GM23338 (cell line): ENCODE measurements around the gene DCP1B. TPM values are rescaled to one million over a fixed set of nuclear protein-coding genes. Genes with fewer than 3 reads are reported as not detected.

Source experiments
- ATAC-seq: fragments of 200-7000 bp; cut with Tn5 transposase; 3 replicates; pipeline ENCODE4 v1.9.1; 2020
- DNase-seq: peaks from one replicate; pipeline ENCODE4 v3.0.0-alpha.2; 2015; ENCODE audit warnings: low spot score
- H2AFZ ChIP-seq: fragments of 200-600 bp; sonication (generic); 2 replicates; pipeline ENCODE4 v1.8.0; 2016; ENCODE audit warnings: antibody characterized with exemption, mild to moderate bottlenecking, moderate library complexity
- H3F3A ChIP-seq: fragments of 200-600 bp; sonication (generic); replicated peaks from 2 replicates; pipeline ENCODE4 v1.8.0; 2017; ENCODE audit warnings: antibody characterized with exemption, mixed run types, low read depth
- H3K27ac ChIP-seq: fragments of 200-600 bp; sonication (generic); 2 replicates; pipeline ENCODE4 v1.6.1; 2016; ENCODE audit warnings: low read depth
- H3K27me3 ChIP-seq: fragments of 200-600 bp; sonication (generic); 2 replicates; pipeline ENCODE4 v1.8.0; 2016; ENCODE audit warnings: mild to moderate bottlenecking, mixed run types, moderate library complexity; ENCODE audit not compliant: insufficient read depth
- H3K36me3 ChIP-seq: fragments of 200-600 bp; sonication (generic); 2 replicates; pipeline ENCODE4 v1.8.0; 2016; ENCODE audit warnings: mild to moderate bottlenecking; ENCODE audit not compliant: insufficient read depth
- H3K4me1 ChIP-seq: fragments of 200-600 bp; sonication (generic); 2 replicates; pipeline ENCODE4 v1.8.0; 2016; ENCODE audit warnings: mild to moderate bottlenecking, moderate library complexity; ENCODE audit not compliant: insufficient read depth
- H3K4me2 ChIP-seq: fragments of 200-600 bp; sonication (generic); 2 replicates; pipeline ENCODE4 v1.7.1; 2017; ENCODE audit warnings: mixed run types
- H3K4me3 ChIP-seq: fragments of 200-600 bp; sonication (generic); 2 replicates; pipeline ENCODE4 v1.6.1; 2016; ENCODE audit warnings: mixed run types
- H3K79me2 ChIP-seq: fragments of 200-600 bp; sonication (generic); replicated peaks from 2 replicates; pipeline ENCODE4 v1.8.0; 2017; ENCODE audit warnings: mild to moderate bottlenecking; ENCODE audit not compliant: insufficient read depth
- H3K9me2 ChIP-seq: fragments of 200-600 bp; sonication (generic); 2 replicates; pipeline ENCODE4 v1.8.0; 2017; ENCODE audit not compliant: insufficient read depth
- H4K20me1 ChIP-seq: fragments of 200-600 bp; sonication (generic); replicated peaks from 2 replicates; pipeline ENCODE4 v1.8.0; 2017; ENCODE audit warnings: mild to moderate bottlenecking; ENCODE audit not compliant: insufficient read depth
- H3K27ac Mint-ChIP-seq: 2 replicates; pipeline ENCODE4 v1.8.0; 2020; ENCODE audit warnings: inconsistent platforms, mild to moderate bottlenecking, moderate library complexity, mixed read lengths
- H3K27me3 Mint-ChIP-seq: 3 replicates; pipeline ENCODE4 v1.8.0; 2022; ENCODE audit warnings: low read depth, mild to moderate bottlenecking, moderate library complexity, mixed read lengths, inconsistent platforms; ENCODE audit not compliant: insufficient read depth, poor library complexity
- H3K36me3 Mint-ChIP-seq: 3 replicates; pipeline ENCODE4 v1.8.0; 2021; ENCODE audit warnings: low read depth, mild to moderate bottlenecking, inconsistent platforms, moderate library complexity, mixed read lengths
- H3K4me1 Mint-ChIP-seq: 3 replicates; pipeline ENCODE4 v1.8.0; 2020; ENCODE audit warnings: mild to moderate bottlenecking, inconsistent platforms, mixed read lengths
- H3K4me3 Mint-ChIP-seq: 3 replicates; pipeline ENCODE4 v1.8.0; 2021; ENCODE audit warnings: moderate library complexity, mild to moderate bottlenecking, inconsistent platforms, mixed read lengths
- H3K9me3 Mint-ChIP-seq: 3 replicates; pipeline ENCODE4 v1.8.0; 2020; ENCODE audit warnings: moderate library complexity, mild to moderate bottlenecking, inconsistent platforms, mixed read lengths
- EZH2phosphoT487 ChIP-seq: fragments of 200-600 bp; sonication (generic); IDR thresholded peaks from one replicate; pipeline ENCODE4 v1.8.1; 2018; ENCODE audit warnings: antibody characterized with exemption; ENCODE audit not compliant: unreplicated experiment
- JUNB ChIP-seq: IDR thresholded peaks from one replicate; pipeline ENCODE4 v1.6.1; 2016; ENCODE audit warnings: antibody characterized with exemption; ENCODE audit not compliant: unreplicated experiment
- POLR2AphosphoS5 ChIP-seq: IDR thresholded peaks from 2 replicates; pipeline ENCODE4 v1.6.1; 2016; ENCODE audit warnings: antibody characterized with exemption, low read depth
- STAT1 ChIP-seq: IDR thresholded peaks from one replicate; pipeline ENCODE4 v1.6.1; 2016; ENCODE audit warnings: antibody characterized with exemption; ENCODE audit not compliant: unreplicated experiment
- ZNF331 ChIP-seq: fragments of 250-450 bp; sonication (Bioruptor Pico); IDR thresholded peaks from 2 replicates; pipeline ENCODE4 v1.5.0; 2020; ENCODE audit warnings: low read depth, mild to moderate bottlenecking, moderate library complexity
- polyA plus RNA-seq: library from polyadenylated mRNA; unstranded; fragments of >200 nt; fragmentation: Nextera tagmentation; extraction: Ambion mirVana; gene quantifications from 2 replicates; pipeline ENCODE4 v1.2.1, GENCODE V29; 2016
- total RNA-seq: library from RNA; depleted of rRNA; stranded (reverse); fragments of >200 nt; shearing (Covaris generic); gene quantifications from 2 replicates; pipeline ENCODE4 v1.2.3, GENCODE V29; 2014
- TF ChIP-seq, protein P1 (sequence below): fragments of 250-450 bp; sonication (Bioruptor Pico); IDR thresholded peaks from 2 replicates; pipeline ENCODE4 v1.5.0; 2020; ENCODE audit warnings: mild to moderate bottlenecking, moderate library complexity
- TF ChIP-seq, protein P2 (sequence below), 2 experiments: fragments of 200-600 bp in 1 of 2; sonication (generic) in 1 of 2; conservative IDR thresholded peaks; 2 replicates each; pipeline versions ENCODE4 v1.5.1 to v1.6.1; 2016 to 2017; ENCODE audit warnings: antibody characterized with exemption in 2 of 2, low read depth in 2 of 2, mild to moderate bottlenecking in 2 of 2, moderate library complexity in 1 of 2

DCP1B gene
- total and polyA plus RNA-seq, 2 experiments from 2014 or later, result 24.4 to 29.8 TPM

DNA sequence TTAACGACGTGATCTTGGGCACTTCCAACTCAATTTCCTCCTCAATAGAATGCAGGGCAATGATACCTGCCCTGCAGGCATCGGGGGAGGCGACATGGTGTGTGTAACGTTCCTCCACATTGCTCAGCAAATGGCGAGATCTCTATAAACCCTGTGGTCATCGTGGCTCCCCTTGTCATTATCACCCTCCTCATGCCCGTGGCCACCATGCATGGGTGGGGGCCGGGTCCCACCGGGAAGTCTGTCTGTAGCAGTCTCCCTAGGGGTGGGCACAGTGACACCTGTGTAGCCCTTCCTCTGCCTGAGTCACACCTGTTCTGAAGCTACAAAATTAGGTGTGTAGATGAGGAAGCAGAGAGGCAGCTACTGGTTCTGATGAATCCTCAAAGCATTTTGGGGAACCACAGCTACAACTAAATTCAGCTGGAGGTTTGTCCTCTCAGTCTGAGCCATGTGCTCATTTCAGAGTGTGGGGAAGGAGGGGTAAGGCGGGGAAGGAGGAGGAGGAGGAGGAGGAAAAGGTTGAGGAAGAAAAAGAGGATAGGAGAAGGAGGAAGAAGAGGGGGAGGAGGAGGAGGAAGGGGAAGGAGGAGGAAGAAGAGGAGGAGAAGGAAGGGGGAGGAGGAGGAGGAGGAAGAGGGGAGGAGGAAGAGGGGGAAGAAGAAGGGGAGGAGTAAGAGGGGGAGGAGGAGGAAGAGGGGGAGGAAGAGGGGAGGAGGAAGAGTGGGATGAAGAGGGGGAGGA lies 74.8 kb downstream of the DCP1B start (continued):
- TF ChIP-seq, protein P1, sequence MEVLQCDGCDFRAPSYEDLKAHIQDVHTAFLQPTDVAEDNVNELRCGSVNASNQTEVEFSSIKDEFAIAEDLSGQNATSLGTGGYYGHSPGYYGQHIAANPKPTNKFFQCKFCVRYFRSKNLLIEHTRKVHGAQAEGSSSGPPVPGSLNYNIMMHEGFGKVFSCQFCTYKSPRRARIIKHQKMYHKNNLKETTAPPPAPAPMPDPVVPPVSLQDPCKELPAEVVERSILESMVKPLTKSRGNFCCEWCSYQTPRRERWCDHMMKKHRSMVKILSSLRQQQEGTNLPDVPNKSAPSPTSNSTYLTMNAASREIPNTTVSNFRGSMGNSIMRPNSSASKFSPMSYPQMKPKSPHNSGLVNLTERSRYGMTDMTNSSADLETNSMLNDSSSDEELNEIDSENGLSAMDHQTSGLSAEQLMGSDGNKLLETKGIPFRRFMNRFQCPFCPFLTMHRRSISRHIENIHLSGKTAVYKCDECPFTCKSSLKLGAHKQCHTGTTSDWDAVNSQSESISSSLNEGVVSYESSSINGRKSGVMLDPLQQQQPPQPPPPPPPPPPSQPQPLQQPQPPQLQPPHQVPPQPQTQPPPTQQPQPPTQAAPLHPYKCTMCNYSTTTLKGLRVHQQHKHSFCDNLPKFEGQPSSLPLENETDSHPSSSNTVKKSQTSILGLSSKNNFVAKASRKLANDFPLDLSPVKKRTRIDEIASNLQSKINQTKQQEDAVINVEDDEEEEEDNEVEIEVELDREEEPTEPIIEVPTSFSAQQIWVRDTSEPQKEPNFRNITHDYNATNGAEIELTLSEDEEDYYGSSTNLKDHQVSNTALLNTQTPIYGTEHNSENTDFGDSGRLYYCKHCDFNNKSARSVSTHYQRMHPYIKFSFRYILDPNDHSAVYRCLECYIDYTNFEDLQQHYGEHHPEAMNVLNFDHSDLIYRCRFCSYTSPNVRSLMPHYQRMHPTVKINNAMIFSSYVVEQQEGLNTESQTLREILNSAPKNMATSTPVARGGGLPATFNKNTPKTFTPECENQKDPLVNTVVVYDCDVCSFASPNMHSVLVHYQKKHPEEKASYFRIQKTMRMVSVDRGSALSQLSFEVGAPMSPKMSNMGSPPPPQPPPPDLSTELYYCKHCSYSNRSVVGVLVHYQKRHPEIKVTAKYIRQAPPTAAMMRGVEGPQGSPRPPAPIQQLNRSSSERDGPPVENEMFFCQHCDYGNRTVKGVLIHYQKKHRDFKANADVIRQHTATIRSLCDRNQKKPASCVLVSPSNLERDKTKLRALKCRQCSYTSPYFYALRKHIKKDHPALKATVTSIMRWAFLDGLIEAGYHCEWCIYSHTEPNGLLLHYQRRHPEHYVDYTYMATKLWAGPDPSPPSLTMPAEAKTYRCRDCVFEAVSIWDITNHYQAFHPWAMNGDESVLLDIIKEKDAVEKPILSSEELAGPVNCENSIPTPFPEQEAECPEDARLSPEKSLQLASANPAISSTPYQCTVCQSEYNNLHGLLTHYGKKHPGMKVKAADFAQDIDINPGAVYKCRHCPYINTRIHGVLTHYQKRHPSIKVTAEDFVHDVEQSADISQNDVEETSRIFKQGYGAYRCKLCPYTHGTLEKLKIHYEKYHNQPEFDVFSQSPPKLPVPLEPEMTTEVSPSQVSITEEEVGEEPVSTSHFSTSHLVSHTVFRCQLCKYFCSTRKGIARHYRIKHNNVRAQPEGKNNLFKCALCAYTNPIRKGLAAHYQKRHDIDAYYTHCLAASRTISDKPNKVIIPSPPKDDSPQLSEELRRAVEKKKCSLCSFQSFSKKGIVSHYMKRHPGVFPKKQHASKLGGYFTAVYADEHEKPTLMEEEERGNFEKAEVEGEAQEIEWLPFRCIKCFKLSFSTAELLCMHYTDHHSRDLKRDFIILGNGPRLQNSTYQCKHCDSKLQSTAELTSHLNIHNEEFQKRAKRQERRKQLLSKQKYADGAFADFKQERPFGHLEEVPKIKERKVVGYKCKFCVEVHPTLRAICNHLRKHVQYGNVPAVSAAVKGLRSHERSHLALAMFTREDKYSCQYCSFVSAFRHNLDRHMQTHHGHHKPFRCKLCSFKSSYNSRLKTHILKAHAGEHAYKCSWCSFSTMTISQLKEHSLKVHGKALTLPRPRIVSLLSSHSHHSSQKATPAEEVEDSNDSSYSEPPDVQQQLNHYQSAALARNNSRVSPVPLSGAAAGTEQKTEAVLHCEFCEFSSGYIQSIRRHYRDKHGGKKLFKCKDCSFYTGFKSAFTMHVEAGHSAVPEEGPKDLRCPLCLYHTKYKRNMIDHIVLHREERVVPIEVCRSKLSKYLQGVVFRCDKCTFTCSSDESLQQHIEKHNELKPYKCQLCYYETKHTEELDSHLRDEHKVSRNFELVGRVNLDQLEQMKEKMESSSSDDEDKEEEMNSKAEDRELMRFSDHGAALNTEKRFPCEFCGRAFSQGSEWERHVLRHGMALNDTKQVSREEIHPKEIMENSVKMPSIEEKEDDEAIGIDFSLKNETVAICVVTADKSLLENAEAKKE (CRISPR knock-in tag), result no peak

DNA sequence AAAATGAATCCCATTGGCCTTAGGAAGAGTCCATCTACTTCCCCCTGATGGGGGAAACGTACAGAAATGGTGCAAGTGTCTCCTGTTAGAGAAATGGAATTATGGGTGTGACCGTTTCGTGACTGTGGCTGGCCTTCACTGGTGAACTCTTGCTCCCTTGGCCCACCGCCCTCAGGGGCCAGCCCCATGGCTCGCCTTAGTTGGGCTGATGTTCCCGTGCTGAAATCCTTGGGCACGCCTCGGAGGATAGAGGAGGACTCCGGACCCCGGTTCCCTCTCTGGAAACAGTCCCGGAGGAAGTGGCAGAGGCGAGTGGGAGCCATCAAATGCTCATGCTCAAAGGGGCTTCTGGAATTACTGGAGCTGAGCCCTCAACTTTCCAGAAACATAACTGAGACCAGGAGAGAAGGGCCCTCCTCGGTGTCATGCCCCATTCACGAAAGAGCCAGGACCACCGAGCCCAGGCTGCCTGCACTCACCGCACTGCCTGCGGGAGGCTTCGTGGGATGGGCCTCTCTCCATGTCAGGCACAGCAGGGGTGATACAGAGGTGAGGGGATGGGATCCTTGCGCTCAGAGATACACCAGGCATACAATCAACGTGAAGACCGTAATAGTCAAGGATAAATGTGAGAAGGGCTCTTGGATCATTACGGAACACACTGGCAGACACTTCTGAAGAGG lies 75.7 kb downstream of the DCP1B start:
- H3K79me2 ChIP-seq, result no peaks in the 10 kb centered on the region
- Mint-ChIP-seq H3K4me3 (no peak overlapping the region), H3K9me3 (no peaks in the 10 kb centered on the region), H3K4me1 (no peaks in the 10 kb centered on the region; the same call in 2 of the 3 replicates), H3K36me3 (no peaks in the 10 kb centered on the region), H3K27me3 (peaks cover 14% of the 10 kb centered on the region), H3K27ac (no peak overlapping the region)
- no peak overlapping the region for H3K4me2 ChIP-seq
- ATAC-seq (no peak), DNase-seq (no peak)
- no peak overlapping the region for H2AFZ ChIP-seq
- H3F3A ChIP-seq, result peaks cover 4% of the 10 kb centered on the region; the same call in 1 of the 2 replicates
- no peaks in the 10 kb centered on the region for H4K20me1 ChIP-seq
- H3K27me3 ChIP-seq, result no peaks in the 10 kb centered on the region
- H3K4me3 ChIP-seq, result no peak overlapping the region
- H3K27ac ChIP-seq, result no peak overlapping the region
- no peaks in the 10 kb centered on the region for H3K36me3 ChIP-seq
- H3K9me2 ChIP-seq, result no peaks in the 10 kb centered on the region
- no peaks in the 10 kb centered on the region for H3K4me1 ChIP-seq
- no peak for TF ChIP-seq JUNB
- TF ChIP-seq EZH2phosphoT487, result no peak
- no peak for TF ChIP-seq ZNF331
- TF ChIP-seq STAT1, result no peak
- no peak for TF ChIP-seq POLR2AphosphoS5
- TF ChIP-seq, protein P2, sequence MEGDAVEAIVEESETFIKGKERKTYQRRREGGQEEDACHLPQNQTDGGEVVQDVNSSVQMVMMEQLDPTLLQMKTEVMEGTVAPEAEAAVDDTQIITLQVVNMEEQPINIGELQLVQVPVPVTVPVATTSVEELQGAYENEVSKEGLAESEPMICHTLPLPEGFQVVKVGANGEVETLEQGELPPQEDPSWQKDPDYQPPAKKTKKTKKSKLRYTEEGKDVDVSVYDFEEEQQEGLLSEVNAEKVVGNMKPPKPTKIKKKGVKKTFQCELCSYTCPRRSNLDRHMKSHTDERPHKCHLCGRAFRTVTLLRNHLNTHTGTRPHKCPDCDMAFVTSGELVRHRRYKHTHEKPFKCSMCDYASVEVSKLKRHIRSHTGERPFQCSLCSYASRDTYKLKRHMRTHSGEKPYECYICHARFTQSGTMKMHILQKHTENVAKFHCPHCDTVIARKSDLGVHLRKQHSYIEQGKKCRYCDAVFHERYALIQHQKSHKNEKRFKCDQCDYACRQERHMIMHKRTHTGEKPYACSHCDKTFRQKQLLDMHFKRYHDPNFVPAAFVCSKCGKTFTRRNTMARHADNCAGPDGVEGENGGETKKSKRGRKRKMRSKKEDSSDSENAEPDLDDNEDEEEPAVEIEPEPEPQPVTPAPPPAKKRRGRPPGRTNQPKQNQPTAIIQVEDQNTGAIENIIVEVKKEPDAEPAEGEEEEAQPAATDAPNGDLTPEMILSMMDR (conservative IDR thresholded peaks at IDR 0.05; ENCODE audit: low read depth in 2 of 2), result no peak
